GM19023 (cell line): Measurements from ENCODE around the gene CYP2W1.
A peak's percentile ranks its signal among the peaks of the same experiment; 100 is the strongest.
"Not testable (repeated sequence)": the region's sequence is repeated elsewhere in the genome, so short reads cannot be mapped to it uniquely, and the experiment has no call there.

ENCODE experiments used
- ATAC-seq: cut with Tn5 transposase; IDR thresholded peaks from one replicate; pipeline ENCODE4 v1.9.1; 2021; ENCODE audit warnings: mild to moderate bottlenecking, moderate library complexity; ENCODE audit not compliant: unreplicated experiment

Gene CYP2W1

GRCh38 chr7:1024876-1025742 lies 42.1 kb downstream of the CYP2W1 start:
- ATAC-seq: no peak

- no peak for ATAC-seq
These were observed 43.0 kb downstream of the CYP2W1 start for GRCh38 chr7:1025743-1026581.

GRCh38 chr7:1026721-1027161 lies 43.8 kb downstream of the CYP2W1 start:
- ATAC-seq: no peak

GRCh38 chr7:1027242-1028043 lies 44.5 kb downstream of the CYP2W1 start:
- ATAC-seq: peak; percentile 4

GRCh38 chr7:1028044-1028770 lies 45.2 kb downstream of the CYP2W1 start:
- ATAC-seq: peak; percentile 49

- ATAC-seq: no peak
These were observed 46.0 kb downstream of the CYP2W1 start for GRCh38 chr7:1028775-1029636.

GRCh38 chr7:1029637-1030443 lies 46.9 kb downstream of the CYP2W1 start:
- no peak for ATAC-seq

- no peak for ATAC-seq
These were observed 47.6 kb downstream of the CYP2W1 start for GRCh38 chr7:1030444-1031070.

GRCh38 chr7:1031716-1032455 lies 48.9 kb downstream of the CYP2W1 start:
- ATAC-seq: no peak

GRCh38 chr7:1032536-1033181 lies 49.7 kb downstream of the CYP2W1 start:
- ATAC-seq: no peak

- ATAC-seq: no peak
These were observed 50.7 kb downstream of the CYP2W1 start for GRCh38 chr7:1033546-1034145.

- not testable (repeated sequence) for ATAC-seq
These were observed 51.8 kb downstream of the CYP2W1 start for GRCh38 chr7:1034769-1035168.

- not testable (repeated sequence) for ATAC-seq
These were observed 53.4 kb downstream of the CYP2W1 start for GRCh38 chr7:1036164-1036928.
